B cell (primary cell): ENCODE measurements around the gene STPG3. TPM values are rescaled to one million over a fixed set of nuclear protein-coding genes. Genes with fewer than 3 reads are reported as not detected.

Experiments used
- ATAC-seq: fragments of 200-7000 bp; cut with Tn5 transposase; one replicate; pipeline ENCODE4 v1.10.0; 2021; ENCODE audit warnings: low read depth, mild to moderate bottlenecking, moderate number of reproducible peaks, moderate library complexity
- CTCF ChIA-PET: fragments of 350-600 bp; sonication (Branson Sonifier 250); formaldehyde crosslinking; loops from one replicate; lab custom pipeline; 2021; ENCODE audit warnings: antibody characterized with exemption, inconsistent platforms; lab: Charles Lee
- POLR2A ChIA-PET: fragments of 350-600 bp; sonication (Branson Sonifier 250); formaldehyde crosslinking; loops from one replicate; lab custom pipeline; 2021; ENCODE audit warnings: antibody characterized with exemption; lab: Charles Lee
- DNase-seq: peaks from one replicate; pipeline ENCODE4 v3.0.0; 2013
- H2AFZ ChIP-seq: 2 replicates; pipeline ENCODE4 v1.6.1; 2012; ENCODE audit warnings: mild to moderate bottlenecking, low read depth, low read length; ENCODE audit not compliant: insufficient read depth, poor library complexity, severe bottlenecking
- H3K27ac ChIP-seq, 2 donors: 1 replicate in 1 of 2; 2 replicates in 1 of 2; pipeline ENCODE4 v1.5.1; 2012 to 2013; ENCODE audit warnings: low read length in 2 of 2, mild to moderate bottlenecking in 2 of 2, moderate library complexity in 1 of 2
- H3K27me3 ChIP-seq, 4 experiments: fragments of 200-600 bp in 1 of 4; sonication (generic) in 1 of 4; replicated peaks in 1 of 4; 1 replicate in 2 of 4; 2 replicates in 2 of 4; pipeline versions ENCODE4 v1.6.1 to v1.7.0; 2013 to 2016; ENCODE audit warnings: low read length in 3 of 4, mild to moderate bottlenecking in 2 of 4, mixed read lengths in 1 of 4, moderate library complexity in 1 of 4; ENCODE audit not compliant: insufficient read depth in 4 of 4, control insufficient read depth in 3 of 4; ENCODE audit errors: control extremely low read depth in 1 of 4
- H3K36me3 ChIP-seq, 2 experiments: replicated peaks in 1 of 2; 1 replicate in 1 of 2; 2 replicates in 1 of 2; pipeline versions ENCODE4 v1.6.1 to v1.7.1; 2013; ENCODE audit warnings: low read length in 1 of 2; ENCODE audit not compliant: insufficient read depth in 2 of 2, control insufficient read depth in 1 of 2; ENCODE audit errors: control extremely low read depth in 1 of 2, extremely low read depth in 1 of 2
- H3K4me1 ChIP-seq, 2 donors: fragments of 200-600 bp in 1 of 2; sonication (generic) in 1 of 2; 1 replicate in 1 of 2; 2 replicates in 1 of 2; pipeline versions ENCODE4 v1.5.1 to v1.6.1; 2013 to 2017; ENCODE audit warnings: low read length in 2 of 2; ENCODE audit not compliant: control insufficient read depth in 2 of 2, insufficient read depth in 2 of 2
- H3K4me2 ChIP-seq: replicated peaks from 2 replicates; pipeline ENCODE3; 2012; ENCODE audit warnings: mild to moderate bottlenecking, low read depth, low read length; ENCODE audit not compliant: poor library complexity, severe bottlenecking
- H3K4me3 ChIP-seq, 5 experiments: fragments of 200-600 bp in 1 of 5; sonication (generic) in 1 of 5; 1 replicate in 3 of 5; 2 replicates in 2 of 5; pipeline versions ENCODE4 v1.5.1 to v1.7.0; 2011 to 2016; ENCODE audit warnings: low read length in 4 of 5, mild to moderate bottlenecking in 4 of 5, low read depth in 2 of 5, control low read depth in 1 of 5, moderate library complexity in 1 of 5; ENCODE audit not compliant: insufficient read depth in 1 of 5; ENCODE audit errors: control extremely low read depth in 1 of 5, extremely low read depth in 1 of 5
- H3K79me2 ChIP-seq: fragments of 200-600 bp; sonication (generic); one replicate; pipeline ENCODE4 v1.6.0; 2016; ENCODE audit warnings: low read length; ENCODE audit not compliant: control insufficient read depth, insufficient read depth
- H3K9ac ChIP-seq: fragments of 200-600 bp; sonication (generic); 2 replicates; pipeline ENCODE4 v1.6.1; 2017; ENCODE audit warnings: mild to moderate bottlenecking, low read length, moderate library complexity
- H3K9me3 ChIP-seq, 3 donors: one replicate each; pipeline versions ENCODE4 v1.6.1 to v1.7.1; 2013; ENCODE audit warnings: low read length in 2 of 3; ENCODE audit not compliant: control insufficient read depth in 2 of 3, insufficient read depth in 1 of 3; ENCODE audit errors: control extremely low read depth in 1 of 3
- H4K20me1 ChIP-seq: 2 replicates; pipeline ENCODE4 v1.6.0; 2012; ENCODE audit warnings: mild to moderate bottlenecking, low read length; ENCODE audit not compliant: insufficient read depth, control insufficient read depth, poor library complexity, severe bottlenecking
- H3K27ac Mint-ChIP-seq: one replicate; pipeline ENCODE4 v1.8.0; 2021; ENCODE audit warnings: mixed read lengths
- H3K27me3 Mint-ChIP-seq: one replicate; pipeline ENCODE4 v1.8.0; 2021; ENCODE audit warnings: mixed read lengths
- H3K4me1 Mint-ChIP-seq: one replicate; pipeline ENCODE4 v1.8.0; 2021; ENCODE audit warnings: mixed read lengths
- H3K4me3 Mint-ChIP-seq: one replicate; pipeline ENCODE4 v1.8.0; 2021; ENCODE audit warnings: mixed read lengths
- H3K9me3 Mint-ChIP-seq: one replicate; pipeline ENCODE4 v1.8.0; 2022; ENCODE audit warnings: mixed read lengths; ENCODE audit not compliant: insufficient read depth
- EZH2 ChIP-seq: IDR thresholded peaks from 2 replicates; pipeline ENCODE4 v1.6.1; 2012; ENCODE audit warnings: borderline replicate concordance, low read depth, mild to moderate bottlenecking, moderate library complexity, low read length; ENCODE audit not compliant: insufficient read depth, poor library complexity, severe bottlenecking
- WGBS: methylation state at CpG from one replicate; pipeline ENCODE4 v1.1.5; 2013; ENCODE audit warnings: missing lambda C conversion rate; ENCODE audit not compliant: insufficient coverage; 5-methylcytosine and 5-hydroxymethylcytosine counted together
- intact Hi-C: fragments of 100-400 bp; cut with micrococcal nuclease; formaldehyde crosslinking; loops from one replicate; pipeline ENCODE4 v1.10.0; 2022
- polyA plus RNA-seq: library from polyadenylated mRNA; depleted of rRNA; stranded (reverse); fragments of >200 nt; gene quantifications from 2 replicates; pipeline ENCODE4 v1.2.3, GENCODE V29; 2012
- total RNA-seq, 2 donors: library from RNA; stranded (reverse); fragments of 120-200 nt in 1 of 2; gene quantifications; 1 replicate in 1 of 2; 2 replicates in 1 of 2; pipeline versions ENCODE4 v1.2.3 to v1.2.4, GENCODE V29; 2013 to 2022
- TF ChIP-seq, protein P1 (sequence below): fragments of 200-600 bp; IDR thresholded peaks from one replicate; pipeline ENCODE4 v1.8.0; 2022; ENCODE audit warnings: antibody characterized with exemption, mild to moderate bottlenecking

STPG3 gene
- total and polyA plus RNA-seq, 2 donors (not counting 1 experiment from before 2014, with no cell fraction given): not detected

DNA sequence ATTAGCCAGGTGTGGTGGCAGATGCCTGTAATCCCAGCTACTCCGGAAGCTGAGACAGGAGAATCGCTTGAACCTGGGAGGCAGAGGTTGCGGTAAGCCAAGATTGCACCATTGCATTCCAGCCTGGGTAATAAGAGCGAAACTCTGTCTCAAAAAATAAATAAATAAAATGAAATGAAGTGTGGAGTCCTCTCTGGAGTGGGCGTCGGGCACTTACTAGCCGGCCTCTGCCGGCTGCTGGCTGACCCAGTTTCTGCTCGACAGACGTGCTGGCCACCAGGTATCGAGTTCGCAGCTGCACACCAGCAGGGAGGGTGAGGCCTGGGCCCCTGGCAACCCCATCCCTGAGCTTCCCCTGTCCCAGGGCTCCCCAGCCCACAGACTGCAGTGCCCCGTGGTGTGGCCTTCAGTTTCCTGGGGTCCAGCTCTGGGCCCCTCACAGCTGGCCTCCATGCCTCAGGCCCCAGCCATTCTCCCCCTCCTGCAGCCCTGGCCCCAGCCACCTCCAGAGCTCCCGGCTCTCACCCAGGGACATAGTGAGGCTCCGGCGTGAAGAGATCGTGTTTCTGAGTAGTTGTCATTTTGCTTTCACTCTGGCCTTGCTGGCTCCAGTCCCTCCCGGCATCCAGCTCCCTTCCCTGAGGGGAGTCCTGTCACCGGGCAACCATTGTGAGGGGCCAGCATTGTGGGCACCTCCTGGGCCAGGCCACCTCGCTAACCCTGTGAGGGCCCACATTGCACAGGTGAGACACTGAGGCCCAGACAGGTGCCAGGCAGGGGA lies 3.8 kb upstream of the STPG3 start:
- H3K4me1 ChIP-seq: peaks cover 5% of the 10 kb centered on the region in 2 donors
- ChIA-PET CTCF (interaction anchor here (2.5 kb wide), 1 partner anchor 11 kb away, joined by 13 read pairs; no protein-coding TSS in a partner anchor), POLR2A (interaction anchor here (0.6 kb wide), 1 partner anchor 188 kb away, joined by 8 read pairs; no protein-coding TSS in a partner anchor)
- no peak overlapping the region for H3K27ac ChIP-seq
- H3K9ac ChIP-seq: no peak overlapping the region
- no peak for TF ChIP-seq EZH2
- TF ChIP-seq, protein P1, sequence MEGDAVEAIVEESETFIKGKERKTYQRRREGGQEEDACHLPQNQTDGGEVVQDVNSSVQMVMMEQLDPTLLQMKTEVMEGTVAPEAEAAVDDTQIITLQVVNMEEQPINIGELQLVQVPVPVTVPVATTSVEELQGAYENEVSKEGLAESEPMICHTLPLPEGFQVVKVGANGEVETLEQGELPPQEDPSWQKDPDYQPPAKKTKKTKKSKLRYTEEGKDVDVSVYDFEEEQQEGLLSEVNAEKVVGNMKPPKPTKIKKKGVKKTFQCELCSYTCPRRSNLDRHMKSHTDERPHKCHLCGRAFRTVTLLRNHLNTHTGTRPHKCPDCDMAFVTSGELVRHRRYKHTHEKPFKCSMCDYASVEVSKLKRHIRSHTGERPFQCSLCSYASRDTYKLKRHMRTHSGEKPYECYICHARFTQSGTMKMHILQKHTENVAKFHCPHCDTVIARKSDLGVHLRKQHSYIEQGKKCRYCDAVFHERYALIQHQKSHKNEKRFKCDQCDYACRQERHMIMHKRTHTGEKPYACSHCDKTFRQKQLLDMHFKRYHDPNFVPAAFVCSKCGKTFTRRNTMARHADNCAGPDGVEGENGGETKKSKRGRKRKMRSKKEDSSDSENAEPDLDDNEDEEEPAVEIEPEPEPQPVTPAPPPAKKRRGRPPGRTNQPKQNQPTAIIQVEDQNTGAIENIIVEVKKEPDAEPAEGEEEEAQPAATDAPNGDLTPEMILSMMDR: no peak
- H3K9me3 ChIP-seq: no peaks in the 10 kb centered on the region
- Mint-ChIP-seq H3K27ac (no peak overlapping the region), H3K4me3 (no peak overlapping the region), H3K27me3 (no peaks in the 10 kb centered on the region), H3K4me1 (peaks cover 14% of the 10 kb centered on the region), H3K9me3 (no peaks in the 10 kb centered on the region)
- DNase-seq: no peak
- no peak overlapping the region for H3K4me2 ChIP-seq
- H2AFZ ChIP-seq: no peak overlapping the region
- 89% methylated on average over 19 of the region's 20 CpGs for WGBS
- peaks cover 0 to 14% of the 10 kb centered on the region in 2 experiments for H3K36me3 ChIP-seq
- H4K20me1 ChIP-seq: peaks cover 20% of the 10 kb centered on the region
- H3K4me3 ChIP-seq: no peak overlapping the region
- no peak for ATAC-seq
- intact Hi-C loops: no loop called here
- H3K79me2 ChIP-seq: peaks cover 25% of the 10 kb centered on the region
- no peaks in the 10 kb centered on the region for H3K27me3 ChIP-seq

DNA sequence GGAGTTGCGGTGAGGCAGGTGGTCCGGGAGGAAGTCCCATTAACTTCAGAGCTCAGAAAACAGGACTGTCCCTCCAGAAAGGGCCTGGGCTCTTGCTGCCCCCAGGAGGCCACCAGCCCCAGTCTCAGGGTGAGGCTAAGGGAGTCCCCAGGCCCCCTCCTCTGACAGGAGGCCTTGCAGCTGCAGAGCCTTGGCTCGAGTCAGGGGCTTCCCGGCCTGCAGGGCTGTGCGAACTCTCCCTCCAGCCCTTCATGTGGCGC lies 3.2 kb upstream of the STPG3 start:
- Mint-ChIP-seq H3K4me1 (peaks cover 9% of the 10 kb centered on the region), H3K27me3 (no peaks in the 10 kb centered on the region), H3K9me3 (no peaks in the 10 kb centered on the region), H3K4me3 (no peak overlapping the region), H3K27ac (no peak overlapping the region)
- DNase-seq (no peak), ATAC-seq (no peak)
- H2AFZ ChIP-seq: no peak overlapping the region
- intact Hi-C loops: no loop called here
- H3K27me3 ChIP-seq: no peaks in the 10 kb centered on the region
- peaks cover 0 to 2% of the 10 kb centered on the region in 2 donors for H3K4me1 ChIP-seq
- H4K20me1 ChIP-seq: peaks cover 15% of the 10 kb centered on the region
- no peak overlapping the region for H3K9ac ChIP-seq
- TF ChIP-seq EZH2: no peak
- TF ChIP-seq, protein P1: no peak
- POLR2A ChIA-PET: no interaction called here
- no CpG with 5 or more reads among the region's 6 CpGs for WGBS
- H3K79me2 ChIP-seq: peaks cover 19% of the 10 kb centered on the region
- CTCF ChIA-PET: interaction anchor here (0.7 to 2.5 kb wide), 2 partner anchors 11 to 18 kb away, joined by 3 to 13 read pairs; no protein-coding TSS in a partner anchor
- peaks cover 0 to 9% of the 10 kb centered on the region in 2 experiments for H3K36me3 ChIP-seq
- H3K4me3 ChIP-seq: no peak overlapping the region
- H3K27ac ChIP-seq: no peak overlapping the region
- no peaks in the 10 kb centered on the region for H3K9me3 ChIP-seq
- no peak overlapping the region for H3K4me2 ChIP-seq
